SW 1271 (cell line): Measurements from ENCODE around the gene BRI3.

Experiments
- DNase-seq, 2 experiments: peaks; one replicate each; lab custom pipeline; 2025; lab: John Stamatoyannopoulos, UW

BRI3 gene, protein sequence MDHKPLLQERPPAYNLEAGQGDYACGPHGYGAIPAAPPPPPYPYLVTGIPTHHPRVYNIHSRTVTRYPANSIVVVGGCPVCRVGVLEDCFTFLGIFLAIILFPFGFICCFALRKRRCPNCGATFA

DNA sequence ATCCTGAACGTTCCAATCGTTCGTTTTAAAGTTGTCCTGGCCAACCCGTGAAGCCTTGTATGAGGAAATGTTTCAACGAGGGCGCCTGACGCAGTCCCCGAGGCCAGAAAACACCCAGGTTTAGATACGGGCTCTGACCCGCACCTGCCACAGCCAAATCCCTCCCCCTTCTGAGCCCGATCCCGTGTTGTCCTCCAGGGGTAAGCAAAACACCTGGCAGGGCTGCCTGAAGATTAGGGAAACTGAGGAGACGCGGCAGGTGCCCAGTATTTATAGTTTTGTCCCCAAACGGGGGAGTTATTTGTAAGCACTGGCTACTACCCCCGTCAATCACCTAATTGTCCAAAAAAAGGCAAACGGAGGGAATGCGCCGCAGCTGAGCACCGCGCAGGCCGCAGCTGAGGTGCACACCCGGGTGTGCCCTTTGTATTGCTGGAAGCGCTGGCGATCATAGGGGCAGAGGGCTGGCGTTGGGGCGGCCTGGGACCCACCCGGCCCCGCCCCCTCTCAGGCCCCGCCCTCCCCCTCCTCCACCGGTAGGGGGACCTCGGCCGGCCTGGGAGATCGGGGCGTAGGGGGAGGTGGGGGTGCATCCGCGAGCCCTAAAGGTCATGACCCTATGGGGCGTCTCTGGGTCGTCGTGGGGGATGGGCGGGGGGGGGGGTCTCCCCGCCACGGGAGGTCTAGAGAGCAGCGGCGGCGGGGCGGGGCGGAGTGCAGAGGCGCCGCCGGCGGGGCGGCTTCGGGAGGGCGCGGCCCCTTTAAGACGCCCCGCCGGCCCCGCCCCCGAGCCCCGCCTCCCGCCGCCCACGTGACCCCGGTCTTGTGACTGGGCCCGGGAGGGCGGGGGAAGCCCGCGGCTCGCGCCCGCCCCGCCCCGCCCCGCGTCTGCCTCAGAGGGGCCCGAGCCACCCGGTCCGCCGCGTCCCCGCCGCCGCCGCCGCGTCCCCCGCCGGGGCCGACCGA lies at the start of gene BRI3:
BRI3 (plus strand) TSS at position 896 of the 966 bp plus-strand sequence. CDS start 110 bp downstream, outside the sequence.
- peak; percentile 58 to 83 for DNase-seq

DNA sequence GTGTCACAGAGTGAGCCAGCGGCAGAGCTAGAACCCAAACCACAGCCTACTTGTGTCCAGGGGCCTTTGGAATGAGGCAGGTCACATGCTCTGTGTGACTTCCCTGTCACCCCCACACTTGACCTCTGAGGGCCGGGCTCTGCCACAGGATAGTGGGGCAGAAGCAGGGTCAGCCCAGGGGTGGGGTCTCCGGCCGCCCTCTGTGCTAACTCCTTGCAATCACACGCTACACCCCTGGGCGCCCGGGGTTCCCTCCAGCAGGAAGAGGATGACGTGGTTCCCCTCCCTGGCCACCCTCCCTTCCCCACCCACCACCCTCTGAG lies 49.3 kb upstream of the BRI3 start:
- DNase-seq, result no peak

DNA sequence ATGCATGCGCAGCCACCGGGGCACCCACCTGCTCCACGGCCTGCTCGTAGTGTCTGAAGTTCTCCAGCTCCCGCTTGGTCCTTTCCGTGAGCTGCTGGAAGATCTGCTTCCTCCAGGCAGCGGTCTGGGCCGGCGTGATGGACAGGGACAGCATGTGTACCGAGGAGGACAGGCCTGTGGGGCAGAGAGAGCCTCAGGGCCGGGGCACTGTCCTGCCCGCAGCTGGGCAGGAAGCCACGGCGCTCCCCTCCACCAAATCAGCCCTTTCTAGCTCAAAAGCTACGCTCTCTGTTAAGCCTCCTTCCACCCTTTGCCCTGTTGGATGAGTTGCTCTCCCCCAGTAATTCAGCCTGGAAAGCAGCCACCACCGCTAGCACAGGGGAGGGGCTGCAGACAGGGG lies 48.7 kb upstream of the BRI3 start:
- no peak for DNase-seq

DNA sequence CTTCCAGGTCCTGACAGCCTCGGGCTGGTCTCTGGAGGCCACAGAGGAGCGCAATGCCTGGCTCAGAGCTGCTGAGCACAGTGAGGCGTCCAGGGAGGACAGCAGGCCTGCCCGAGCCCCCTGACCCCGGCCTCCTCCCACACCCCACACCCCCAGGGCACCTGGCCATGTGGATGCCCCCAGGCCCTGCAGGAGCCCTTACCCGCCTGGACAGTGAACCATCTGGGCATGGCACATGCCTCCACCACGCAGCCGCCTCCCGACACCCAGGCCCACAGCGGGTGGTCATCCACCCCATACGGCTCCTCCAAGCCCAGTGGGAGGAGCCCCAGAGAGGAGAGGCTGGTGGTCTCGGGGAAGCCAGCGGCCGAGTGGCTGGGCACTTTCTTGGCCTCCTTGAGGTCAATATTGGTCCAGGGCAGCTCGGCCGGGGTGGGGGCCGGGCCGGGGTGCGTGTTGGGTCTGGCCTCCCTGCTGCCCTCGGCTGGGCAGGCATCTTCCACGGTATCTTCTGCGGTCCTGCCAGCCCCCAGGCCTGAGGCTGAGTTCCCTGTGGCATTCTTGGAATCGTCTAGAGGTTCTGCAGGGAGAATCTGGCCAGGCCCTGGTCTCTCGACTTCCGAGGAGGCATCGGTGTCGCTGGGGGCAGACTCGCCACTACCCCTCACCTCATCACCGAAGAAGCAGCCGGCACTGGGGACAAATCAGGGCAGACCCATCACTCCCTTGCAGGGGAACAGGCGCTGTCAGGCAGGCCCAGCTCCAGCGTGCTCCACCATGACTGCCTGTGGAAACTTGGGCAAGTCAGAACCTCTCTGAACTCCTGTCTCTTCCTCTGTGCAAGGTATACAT lies 48.0 kb upstream of the BRI3 start:
- no peak for DNase-seq

DNA sequence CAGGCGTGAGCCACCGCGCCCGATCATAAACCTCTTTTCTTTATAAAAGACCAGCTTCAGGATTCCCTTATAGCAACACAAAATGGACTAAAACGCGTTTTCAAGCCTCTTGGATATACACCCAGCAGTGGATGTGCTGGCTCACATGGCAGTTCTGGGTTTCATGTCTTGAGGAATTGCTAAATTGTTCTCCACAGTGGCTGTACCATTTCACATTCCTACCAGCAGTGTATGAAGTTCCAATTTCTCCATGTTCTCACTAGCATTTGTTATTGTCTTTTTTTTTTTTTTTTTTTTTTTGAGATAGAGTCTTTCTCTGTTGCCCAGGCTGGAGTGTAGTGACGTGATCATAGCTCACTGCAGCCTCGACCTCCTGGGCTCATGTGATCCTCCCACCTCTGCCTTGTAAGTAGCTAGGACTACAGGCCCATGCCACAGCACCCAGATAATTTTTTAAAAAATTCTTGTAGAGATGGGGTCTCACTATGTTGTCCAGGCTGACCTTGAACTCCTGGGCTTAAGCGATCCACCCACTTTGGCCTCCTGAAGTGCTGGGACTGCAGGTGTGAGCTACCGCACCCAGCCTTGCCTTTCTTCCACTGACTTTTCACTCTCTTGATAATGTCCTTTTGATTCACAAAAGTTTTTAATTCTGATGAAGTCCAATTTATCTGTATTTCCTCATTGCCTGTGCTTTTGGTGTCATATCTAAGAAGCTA lies 46.9 kb upstream of the BRI3 start:
- DNase-seq, result peak in 1 of 2 experiments; percentile 11

DNA sequence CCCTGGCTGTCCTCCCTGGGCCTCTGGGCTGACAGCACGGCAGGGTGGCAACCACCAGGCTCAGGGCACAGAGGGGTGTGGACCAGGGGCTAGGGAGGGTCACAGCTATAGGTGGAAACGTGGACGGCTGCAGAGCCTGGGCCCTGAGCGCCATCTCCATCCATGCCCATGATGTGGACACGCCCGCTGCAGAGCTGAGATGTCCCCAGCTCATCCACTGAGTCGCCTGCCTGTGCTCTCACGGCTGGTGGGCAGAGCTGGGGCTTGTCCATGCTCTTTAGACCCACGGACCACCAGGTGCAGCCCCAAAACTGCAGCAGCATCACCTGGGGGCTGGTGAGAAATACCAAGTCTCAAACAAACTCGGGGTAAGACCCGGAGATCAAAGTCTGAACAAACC lies 45.6 kb upstream of the BRI3 start:
- DNase-seq, result no peak

DNA sequence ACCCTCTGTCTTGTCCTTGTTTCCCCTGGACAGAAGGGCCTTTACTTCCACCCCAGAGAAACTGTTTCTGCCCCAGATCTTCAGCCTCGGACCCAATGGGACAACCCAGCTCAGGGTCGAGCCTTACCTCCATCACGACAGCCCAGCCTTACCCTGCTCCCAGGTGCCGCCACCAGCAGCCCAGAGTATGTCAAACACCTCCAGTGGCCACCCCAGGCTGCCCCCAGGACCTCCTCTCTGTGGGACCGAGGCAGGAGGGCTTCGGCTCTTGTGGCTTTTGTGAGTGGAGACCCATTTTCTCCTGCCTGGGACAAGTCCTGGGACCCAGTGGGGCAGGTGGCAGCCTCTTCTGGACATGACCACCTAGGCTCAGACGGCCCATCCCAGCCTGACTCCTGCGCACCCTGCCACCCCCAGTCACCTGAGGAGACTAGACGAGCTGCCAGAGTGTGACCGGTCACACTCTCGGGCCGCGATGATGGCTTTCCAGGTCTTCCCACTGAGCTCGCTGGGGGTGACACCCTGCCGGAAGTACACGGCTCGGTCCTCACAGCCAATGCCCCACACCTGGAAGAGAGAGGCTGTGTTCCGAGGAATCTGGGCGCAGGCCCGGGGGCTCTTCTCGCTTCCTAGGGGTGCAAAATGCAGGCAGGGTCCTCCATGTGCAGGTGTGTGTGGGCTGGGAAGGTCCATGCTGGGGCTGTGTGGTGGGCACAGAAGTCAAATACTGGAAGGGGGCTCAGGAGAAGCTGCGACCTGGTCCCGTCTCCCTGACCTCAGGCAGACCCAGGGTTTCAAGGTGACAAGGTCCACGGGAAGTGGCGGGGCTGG lies 44.9 kb upstream of the BRI3 start:
- no peak for DNase-seq

DNA sequence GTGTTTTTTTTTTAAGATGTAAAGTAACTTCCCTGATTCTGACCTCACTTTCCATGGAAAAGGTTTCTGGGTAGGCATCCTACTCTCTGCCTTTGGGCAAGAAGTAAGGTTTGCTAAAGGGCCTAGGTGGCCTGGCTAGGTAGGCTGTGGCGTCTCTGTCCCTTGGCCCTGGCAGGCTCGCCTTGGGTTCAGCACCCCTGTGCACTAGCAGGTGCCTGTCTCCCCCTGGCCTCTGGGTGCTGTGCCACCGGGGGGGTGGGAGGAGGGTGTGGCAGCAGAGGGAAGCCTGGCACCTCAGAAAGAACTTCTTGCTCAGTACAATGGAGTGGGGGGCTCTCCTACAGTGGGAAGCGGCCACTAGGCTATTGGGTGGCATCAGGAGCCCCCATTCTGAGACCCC lies 43.4 kb upstream of the BRI3 start:
- no peak for DNase-seq

DNA sequence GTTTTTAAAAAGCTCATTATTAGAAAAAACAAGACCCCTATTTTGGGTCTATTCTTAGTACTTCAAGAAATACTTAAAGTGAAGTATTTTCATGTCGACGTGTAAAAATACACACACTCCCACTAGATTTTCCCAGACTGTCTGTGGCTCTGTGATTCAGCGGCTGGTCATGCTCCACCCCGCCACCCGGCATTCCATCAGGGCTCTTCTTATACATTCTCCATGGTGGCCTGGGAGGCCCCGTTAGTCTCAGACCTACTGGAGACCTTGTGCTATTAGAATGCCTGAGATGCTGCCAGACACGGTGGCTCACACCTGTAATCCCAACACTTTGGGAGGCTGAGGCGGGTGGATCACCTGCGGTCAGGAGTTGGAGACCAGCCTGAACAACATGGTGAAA lies 42.5 kb upstream of the BRI3 start:
- DNase-seq, result no peak

DNA sequence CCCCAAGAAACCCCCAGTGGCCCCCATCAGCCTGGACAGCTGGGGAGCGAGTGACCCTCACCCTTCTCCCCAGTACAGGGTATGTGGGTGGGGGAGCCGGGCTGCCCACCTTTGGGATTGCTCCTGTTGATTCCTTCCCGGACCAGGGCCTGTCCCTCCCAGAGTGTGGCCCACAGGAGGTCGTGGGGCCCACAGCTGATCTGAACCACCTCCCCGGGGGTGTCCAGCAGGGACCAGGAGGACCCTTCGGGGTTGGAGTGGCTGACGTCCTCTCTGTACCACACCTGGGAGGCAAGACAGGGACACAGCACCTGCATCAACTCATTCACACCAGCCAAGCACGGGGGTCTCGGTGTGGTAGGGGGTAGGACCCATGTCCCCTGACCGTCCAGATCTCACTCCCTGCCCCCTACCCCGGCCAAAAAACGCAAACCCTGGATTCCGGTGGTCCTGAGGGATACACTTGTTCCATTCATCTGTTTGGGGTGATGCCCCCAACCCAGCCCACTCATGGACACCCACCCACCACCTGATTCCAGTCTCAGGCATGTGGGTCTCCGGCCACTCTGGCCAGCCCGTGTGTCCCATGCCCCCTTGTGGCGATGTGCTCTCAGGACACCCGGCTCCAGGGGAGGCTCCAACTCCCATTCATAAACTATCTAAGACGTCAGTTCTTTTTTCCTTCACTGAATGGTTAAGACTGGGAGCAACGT lies 40.4 kb upstream of the BRI3 start:
- DNase-seq, result peak in 1 of 2 experiments; percentile 20

DNA sequence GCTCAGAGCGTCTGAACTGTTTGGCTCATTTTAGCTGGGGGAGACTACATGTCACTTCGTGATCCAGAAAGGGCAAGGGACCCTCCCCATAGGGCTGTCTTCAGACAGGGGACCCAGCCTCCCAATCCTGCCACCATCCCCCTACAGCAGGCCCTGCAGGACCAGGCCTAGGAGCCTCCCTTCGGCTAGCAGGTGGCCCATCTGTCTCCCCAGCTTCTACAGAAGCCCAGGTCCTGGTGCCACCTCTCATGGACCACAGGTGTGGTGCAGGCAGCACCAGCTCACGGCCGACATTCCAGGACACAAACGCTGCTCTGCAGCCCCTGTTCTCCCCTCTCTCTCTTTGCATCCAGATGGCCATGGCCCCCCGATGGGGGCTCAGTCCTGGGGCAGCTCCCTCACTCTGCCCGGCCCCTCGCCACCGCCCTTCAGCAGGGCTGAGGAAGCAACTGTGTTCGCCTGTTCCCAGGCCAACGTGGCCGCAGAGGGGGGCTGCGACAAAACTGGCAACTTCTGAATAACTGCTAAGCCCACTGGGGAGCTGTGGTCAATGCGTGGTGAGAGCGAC lies 39.7 kb upstream of the BRI3 start:
- no peak for DNase-seq

DNA sequence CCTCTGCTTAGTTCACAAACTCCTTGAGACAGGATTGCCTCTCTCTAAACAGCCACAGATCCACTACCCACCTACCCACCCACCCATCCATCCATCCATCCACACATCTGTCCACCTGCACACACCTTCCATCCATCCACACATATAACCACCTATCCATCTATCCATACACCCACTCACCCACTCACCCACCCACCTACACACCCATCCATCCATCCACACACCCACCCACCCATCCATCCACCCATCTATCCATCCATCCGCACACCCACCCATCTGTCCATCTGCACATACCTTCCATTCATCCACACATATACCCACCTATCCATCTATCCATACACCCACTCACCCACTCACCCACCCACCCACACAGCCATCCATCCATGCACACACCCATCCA lies 39.1 kb upstream of the BRI3 start:
- DNase-seq, result no peak

DNA sequence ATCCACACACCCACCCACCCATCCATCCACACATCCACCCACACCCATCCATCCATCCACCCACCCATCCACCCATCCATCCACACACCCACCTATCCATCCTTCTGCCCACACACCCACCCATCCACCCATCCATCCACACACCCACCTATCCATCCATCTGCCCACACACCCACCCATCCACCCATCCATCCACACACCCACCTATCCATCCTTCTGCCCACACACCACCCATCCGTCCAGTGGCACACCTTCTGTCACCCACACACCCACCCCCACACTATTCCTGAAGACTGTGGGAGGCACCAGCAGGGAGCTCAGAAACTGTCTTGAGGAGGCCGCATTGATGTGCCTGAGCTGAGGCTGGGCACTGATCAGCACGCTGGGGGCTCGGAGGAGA lies 38.6 kb upstream of the BRI3 start:
- DNase-seq, result no peak

DNA sequence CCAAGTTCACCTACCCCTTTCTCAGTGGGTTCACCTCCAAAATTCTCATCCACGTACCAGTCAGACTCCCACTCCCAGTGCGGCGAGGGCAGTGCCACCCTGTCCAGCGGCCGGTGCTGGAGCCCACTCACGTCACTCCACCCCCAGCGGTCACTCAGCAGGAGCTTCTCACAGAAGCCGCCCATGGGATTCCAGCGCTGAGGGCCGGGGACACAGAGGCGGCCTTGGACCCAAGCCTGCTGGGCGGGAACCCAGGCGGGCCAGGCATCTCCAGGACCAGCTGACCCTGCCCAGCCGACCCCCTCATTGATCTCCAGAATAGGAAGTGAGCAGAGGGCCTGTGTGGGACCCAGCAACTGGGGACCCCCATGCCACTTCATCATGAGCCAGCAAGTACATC lies 36.6 kb upstream of the BRI3 start:
- no peak for DNase-seq

DNA sequence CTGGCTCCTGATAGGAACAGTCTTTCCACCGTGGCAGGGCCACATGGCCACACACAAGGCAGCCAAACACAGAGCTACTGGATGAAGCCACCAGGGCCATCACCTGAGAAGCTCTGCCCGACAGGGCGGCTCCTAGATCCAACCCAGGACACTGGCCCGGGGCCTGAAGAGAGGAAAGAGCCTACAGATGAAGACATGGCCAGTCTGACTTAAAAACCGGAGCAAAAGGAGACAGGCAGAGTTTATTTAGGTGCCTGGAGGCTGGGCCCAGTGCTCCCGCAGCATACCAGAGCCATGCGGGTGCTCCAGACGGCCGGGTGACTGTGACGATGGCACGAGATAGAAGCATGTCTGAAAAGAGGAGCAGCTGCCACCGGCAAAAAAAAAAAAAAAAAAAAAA lies 33.3 kb upstream of the BRI3 start:
- no peak for DNase-seq

DNA sequence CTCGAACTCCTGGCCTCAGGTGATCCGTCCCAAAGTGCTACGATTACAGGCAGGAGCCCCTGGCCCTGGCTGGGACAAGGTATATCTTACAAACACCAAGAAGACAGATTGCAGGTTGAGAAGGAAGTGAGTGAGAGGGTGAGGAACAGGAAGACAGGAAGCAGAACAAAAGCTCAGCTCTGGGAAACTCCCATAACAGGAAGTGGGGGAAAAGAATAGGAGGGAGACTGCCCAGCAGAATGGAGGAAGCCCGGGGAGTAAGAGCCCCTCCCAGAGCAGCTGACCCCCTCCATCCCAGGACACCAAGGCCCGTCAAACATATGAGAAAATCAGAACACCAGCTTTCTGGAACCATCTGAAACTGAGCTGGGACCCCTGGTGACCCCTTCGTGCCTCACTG lies 32.4 kb upstream of the BRI3 start:
- no peak for DNase-seq

DNA sequence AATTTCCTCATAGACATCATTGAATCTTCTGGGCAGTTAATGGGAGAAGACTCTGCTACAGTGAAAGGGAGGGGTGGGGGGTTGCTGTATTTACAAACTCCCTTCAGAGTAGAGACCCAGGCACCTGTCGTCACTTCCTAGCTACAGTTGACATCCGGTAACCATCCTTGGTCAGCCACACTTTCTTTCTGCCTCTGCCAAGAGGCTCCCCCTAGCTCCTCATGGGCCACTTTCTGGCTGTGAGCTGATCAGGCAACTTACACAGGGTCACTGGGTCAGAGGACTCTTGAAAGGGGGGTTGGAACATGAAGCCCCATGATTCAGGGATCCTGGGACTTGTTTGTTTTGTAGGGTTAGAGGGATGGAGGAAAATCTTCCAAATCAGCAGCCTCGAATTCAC lies 30.7 kb upstream of the BRI3 start:
- no peak for DNase-seq

DNA sequence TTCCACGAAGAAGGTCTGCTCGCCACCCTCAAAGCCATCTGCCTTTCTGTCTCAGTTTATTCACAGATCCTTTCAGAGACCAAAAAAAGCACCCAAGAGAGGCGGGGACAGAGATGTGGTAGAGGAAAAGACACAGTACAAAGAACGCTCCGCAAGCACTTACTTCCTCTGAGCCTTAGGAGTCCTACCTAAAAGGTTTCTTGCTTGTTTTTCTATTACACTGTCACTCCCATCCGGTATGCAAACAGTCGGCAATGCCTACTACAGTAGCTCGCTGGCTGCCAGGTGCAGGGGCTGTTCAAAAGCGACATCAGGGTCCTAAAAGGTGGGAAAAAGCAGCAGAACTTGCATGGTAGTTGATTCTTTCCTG lies 30.3 kb upstream of the BRI3 start:
- no peak for DNase-seq

DNA sequence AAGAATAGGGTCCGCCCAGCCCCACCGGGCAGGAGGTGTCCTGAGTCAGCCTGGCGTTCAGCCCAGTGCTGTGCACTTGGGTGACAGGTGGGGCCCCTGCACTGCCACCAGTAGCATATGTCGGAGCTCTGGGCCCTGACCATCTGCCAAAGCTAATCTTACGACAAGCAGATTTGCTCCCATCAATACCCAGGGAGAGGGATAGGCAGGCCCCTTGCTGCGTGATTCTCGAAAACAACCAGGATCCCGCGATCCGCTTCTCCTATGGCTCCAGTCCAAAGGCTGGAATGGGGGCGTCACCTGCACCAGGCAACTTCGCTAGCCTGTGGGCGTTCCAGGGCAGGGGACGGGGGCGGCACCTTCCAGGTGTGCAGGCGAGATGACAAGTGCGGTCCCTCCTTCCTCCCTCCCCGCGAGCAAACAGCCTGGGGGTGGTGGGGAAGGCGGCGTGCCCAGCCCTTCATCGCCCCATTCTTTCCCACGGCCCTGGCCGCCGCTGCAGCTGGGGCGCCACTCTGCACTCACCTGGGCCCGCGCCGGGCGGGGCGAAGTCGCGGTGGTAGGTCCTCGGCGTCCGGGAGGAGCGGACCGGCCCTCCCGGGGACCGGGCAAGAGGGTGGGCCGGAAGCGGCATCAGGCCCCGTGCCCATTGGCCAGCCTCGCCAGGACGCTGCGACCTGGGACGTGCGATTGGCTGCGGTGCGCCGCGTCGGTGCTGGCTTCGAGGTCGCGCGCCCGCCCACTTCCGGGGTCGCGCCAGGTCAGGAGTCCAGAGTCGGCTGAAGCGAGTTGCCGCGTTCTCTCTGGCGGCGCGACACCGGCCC lies 29.7 kb upstream of the BRI3 start, which contains the start of gene TECPR1:
TECPR1 (minus strand) TSS at position 632 of the 824 bp plus-strand sequence. CDS start 6,086 bp downstream, outside the sequence.
- DNase-seq, result peak; percentile 77 to 84
